K562 (cell line): ENCODE measurements around the gene LUC7L. TPM values are rescaled to one million over a fixed set of nuclear protein-coding genes. Genes with fewer than 3 reads are reported as not detected.
A peak's percentile ranks its signal among the peaks of the same experiment; 100 is the strongest.

Source experiments
- BDP1 ChIP-seq: IDR thresholded peaks from 3 replicates; pipeline ENCODE4 v1.6.1; 2011; ENCODE audit not compliant: insufficient read length, insufficient read depth
- CBFB ChIP-seq: sonication (generic); formaldehyde crosslinking; IDR thresholded peaks from 2 replicates; pipeline ENCODE4 v1.4.0; 2020; ENCODE audit warnings: mild to moderate bottlenecking, missing genetic modification reagents
- CEBPG ChIP-seq, 3 experiments: fragments of 200-800 bp in 1 of 3; sonication (Bioruptor generic) in 1 of 3; sonication (generic) in 1 of 3; formaldehyde crosslinking in 1 of 3; IDR thresholded peaks in 2 of 3; conservative IDR thresholded peaks in 1 of 3; 2 replicates each; pipeline versions ENCODE4 v1.6.1 to v1.8.0; 2016 to 2022; ENCODE audit warnings: missing compliant biosample characterization in 2 of 3, missing genetic modification characterization in 2 of 3, mild to moderate bottlenecking in 1 of 3, missing genetic modification reagents in 1 of 3
- ETS1 ChIP-seq: conservative IDR thresholded peaks from 2 replicates; pipeline ENCODE4 v1.6.1; 2011; ENCODE audit warnings: low read depth, mild to moderate bottlenecking, low read length; ENCODE audit not compliant: control insufficient read depth
- GMEB1 ChIP-seq: fragments of 250-450 bp; sonication (Bioruptor Pico); IDR thresholded peaks from 2 replicates; pipeline ENCODE4 v1.4.0; 2020; ENCODE audit warnings: mild to moderate bottlenecking
- HMBOX1 ChIP-seq: sonication (generic); IDR thresholded peaks from 2 replicates; pipeline ENCODE4 v1.6.1; 2016
- MAFF ChIP-seq: IDR thresholded peaks from 2 replicates; pipeline ENCODE4 v1.6.1; 2012; ENCODE audit warnings: low read length, improper control_type of control experiment
- PCBP2 ChIP-seq: fragments of 200-400 bp; formaldehyde crosslinking; IDR thresholded peaks from 2 replicates; pipeline ENCODE4 v1.6.1; 2018; ENCODE audit warnings: low read length, low read depth, mild to moderate bottlenecking, moderate library complexity; ENCODE audit not compliant: poor library complexity, severe bottlenecking
- PML ChIP-seq: IDR thresholded peaks from 2 replicates; pipeline ENCODE4 v1.6.1; 2012; ENCODE audit warnings: low read length, inconsistent platforms
- POU5F1 ChIP-seq: fragments of 150-350 bp; IDR thresholded peaks from 2 replicates; pipeline ENCODE4 v1.6.1; 2014; ENCODE audit warnings: borderline replicate concordance, low read length, low read depth, mild to moderate bottlenecking; ENCODE audit not compliant: partially characterized antibody
- TAL1 ChIP-seq: fragments of 450-650 bp; IDR thresholded peaks from 2 replicates; pipeline ENCODE4 v1.6.1; 2016; ENCODE audit warnings: mild to moderate bottlenecking
- TARDBP ChIP-seq: fragments of 450-650 bp; IDR thresholded peaks from 2 replicates; pipeline ENCODE4 v1.6.1; 2016
- WHSC1 ChIP-seq: IDR thresholded peaks from one replicate; pipeline ENCODE4 v1.6.1; 2012; ENCODE audit warnings: low read length, control low read depth, inconsistent platforms
- ZNF324 ChIP-seq: fragments of 250-450 bp; sonication (Bioruptor Pico); IDR thresholded peaks from 2 replicates; pipeline ENCODE4 v1.4.0; 2020; ENCODE audit warnings: mild to moderate bottlenecking
- ZNF408 ChIP-seq: fragments of 250-450 bp; sonication (Bioruptor Pico); IDR thresholded peaks from 2 replicates; pipeline ENCODE4 v1.4.0; 2020; ENCODE audit warnings: low read depth, mild to moderate bottlenecking, moderate library complexity
- polyA plus RNA-seq, 8 experiments: library from polyadenylated mRNA; depleted of rRNA in 4 of 8; stranded (reverse) in 5 of 8; unstranded in 3 of 8; fragments of >200 nt; fragmentation: Nextera tagmentation in 2 of 8; fragmentation: Illumina TruSeq in 1 of 8; extraction: Ambion mirVana in 2 of 8; extraction: Trizol in 1 of 8; gene quantifications; 2 replicates each; pipeline versions ENCODE4 v1.2.1 to v1.2.3, GENCODE V29; 2011 to 2014; ENCODE audit warnings: inconsistent platforms in 1 of 8, missing spikeins in 1 of 8
- total RNA-seq, 7 experiments: library from RNA; depleted of rRNA in 6 of 7; stranded (reverse); fragments of >200 nt in 6 of 7; fragmentation: Illumina TruSeq in 2 of 7; extraction: Trizol in 2 of 7; gene quantifications; 2 replicates each; pipeline versions ENCODE4 v1.2.1 to v1.2.3, GENCODE V29; 2011 to 2021; ENCODE audit warnings: low replicate concordance in 1 of 7
- TF ChIP-seq, protein P1 (sequence below): fragments of 150-350 bp; IDR thresholded peaks from 2 replicates; pipeline ENCODE4 v1.6.1; 2014; ENCODE audit warnings: low read depth, mild to moderate bottlenecking, low read length, borderline replicate concordance
- TF ChIP-seq, protein P2 (sequence below): fragments of 250-450 bp; sonication (Bioruptor Pico); IDR thresholded peaks from 2 replicates; pipeline ENCODE4 v1.8.0; 2021; ENCODE audit warnings: borderline replicate concordance, mild to moderate bottlenecking, moderate library complexity; ENCODE audit not compliant: poor library complexity, severe bottlenecking
- TF ChIP-seq, protein P3 (sequence below): fragments of 450-650 bp; formaldehyde crosslinking; IDR thresholded peaks from 2 replicates; pipeline ENCODE4 v1.4.0; 2022; ENCODE audit warnings: missing genetic modification characterization

Gene LUC7L
- total and polyA plus RNA-seq, 9 of the 15 experiments (the other 6 are each of a cell fraction or from before 2014, with no cell fraction given), result 1.7 to 93.3 (median 59.5) TPM

DNA sequence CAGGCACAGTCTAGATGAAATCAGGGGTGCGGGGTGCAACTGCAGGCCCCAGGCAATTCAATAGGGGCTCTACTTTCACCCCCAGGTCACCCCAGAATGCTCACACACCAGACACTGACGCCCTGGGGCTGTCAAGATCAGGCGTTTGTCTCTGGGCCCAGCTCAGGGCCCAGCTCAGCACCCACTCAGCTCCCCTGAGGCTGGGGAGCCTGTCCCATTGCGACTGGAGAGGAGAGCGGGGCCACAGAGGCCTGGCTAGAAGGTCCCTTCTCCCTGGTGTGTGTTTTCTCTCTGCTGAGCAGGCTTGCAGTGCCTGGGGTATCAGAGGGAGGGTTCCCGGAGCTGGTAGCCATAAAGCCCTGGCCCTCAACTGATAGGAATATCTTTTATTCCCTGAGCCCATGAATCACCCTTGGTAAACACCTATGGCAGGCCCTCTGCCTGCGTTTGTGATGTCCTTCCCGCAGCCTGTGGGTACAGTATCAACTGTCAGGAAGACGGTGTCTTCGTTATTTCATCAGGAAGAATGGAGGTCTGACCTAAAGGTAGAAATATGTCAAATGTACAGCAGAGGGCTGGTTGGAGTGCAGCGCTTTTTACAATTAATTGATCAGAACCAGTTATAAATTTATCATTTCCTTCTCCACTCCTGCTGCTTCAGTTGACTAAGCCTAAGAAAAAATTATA lies 51.1 kb downstream of the LUC7L start (continued):
- no peak for TF ChIP-seq MAFF
- TF ChIP-seq GMEB1 (CRISPR knock-in tag), result no peak
- TF ChIP-seq POU5F1, result no peak
- TF ChIP-seq TARDBP, result 0 out of 2 replicates have a peak, but pooled peaks have one; percentile 26
- no peak for TF ChIP-seq ZNF324 (CRISPR knock-in tag)
- TF ChIP-seq, protein P1, sequence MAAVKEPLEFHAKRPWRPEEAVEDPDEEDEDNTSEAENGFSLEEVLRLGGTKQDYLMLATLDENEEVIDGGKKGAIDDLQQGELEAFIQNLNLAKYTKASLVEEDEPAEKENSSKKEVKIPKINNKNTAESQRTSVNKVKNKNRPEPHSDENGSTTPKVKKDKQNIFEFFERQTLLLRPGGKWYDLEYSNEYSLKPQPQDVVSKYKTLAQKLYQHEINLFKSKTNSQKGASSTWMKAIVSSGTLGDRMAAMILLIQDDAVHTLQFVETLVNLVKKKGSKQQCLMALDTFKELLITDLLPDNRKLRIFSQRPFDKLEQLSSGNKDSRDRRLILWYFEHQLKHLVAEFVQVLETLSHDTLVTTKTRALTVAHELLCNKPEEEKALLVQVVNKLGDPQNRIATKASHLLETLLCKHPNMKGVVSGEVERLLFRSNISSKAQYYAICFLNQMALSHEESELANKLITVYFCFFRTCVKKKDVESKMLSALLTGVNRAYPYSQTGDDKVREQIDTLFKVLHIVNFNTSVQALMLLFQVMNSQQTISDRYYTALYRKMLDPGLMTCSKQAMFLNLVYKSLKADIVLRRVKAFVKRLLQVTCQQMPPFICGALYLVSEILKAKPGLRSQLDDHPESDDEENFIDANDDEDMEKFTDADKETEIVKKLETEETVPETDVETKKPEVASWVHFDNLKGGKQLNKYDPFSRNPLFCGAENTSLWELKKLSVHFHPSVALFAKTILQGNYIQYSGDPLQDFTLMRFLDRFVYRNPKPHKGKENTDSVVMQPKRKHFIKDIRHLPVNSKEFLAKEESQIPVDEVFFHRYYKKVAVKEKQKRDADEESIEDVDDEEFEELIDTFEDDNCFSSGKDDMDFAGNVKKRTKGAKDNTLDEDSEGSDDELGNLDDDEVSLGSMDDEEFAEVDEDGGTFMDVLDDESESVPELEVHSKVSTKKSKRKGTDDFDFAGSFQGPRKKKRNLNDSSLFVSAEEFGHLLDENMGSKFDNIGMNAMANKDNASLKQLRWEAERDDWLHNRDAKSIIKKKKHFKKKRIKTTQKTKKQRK, result no peak
- no peak for TF ChIP-seq ETS1
- TF ChIP-seq WHSC1, result no peak
- no peak for TF ChIP-seq HMBOX1
- TF ChIP-seq PCBP2, result no peak
- TF ChIP-seq CEBPG (CRISPR knock-in tag; IDR thresholded peaks at IDR 0.05), result peak; percentile 52; the same call in 1 of the 2 replicates
- no peak for TF ChIP-seq CEBPG (tag; conservative IDR thresholded peaks at IDR 0.05 in 1 of 2, IDR thresholded peaks at IDR 0.05 in 1 of 2)
- no peak for TF ChIP-seq BDP1
- no peak for TF ChIP-seq CBFB (CRISPR knock-in tag)
- no peak for TF ChIP-seq ZNF408 (CRISPR knock-in tag)
- no peak for TF ChIP-seq PML
- peak; percentile 42; the same call in 1 of the 2 replicates for TF ChIP-seq TAL1
- TF ChIP-seq, protein P2, sequence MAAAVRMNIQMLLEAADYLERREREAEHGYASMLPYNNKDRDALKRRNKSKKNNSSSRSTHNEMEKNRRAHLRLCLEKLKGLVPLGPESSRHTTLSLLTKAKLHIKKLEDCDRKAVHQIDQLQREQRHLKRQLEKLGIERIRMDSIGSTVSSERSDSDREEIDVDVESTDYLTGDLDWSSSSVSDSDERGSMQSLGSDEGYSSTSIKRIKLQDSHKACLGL (CRISPR knock-in tag), result no peak
- TF ChIP-seq, protein P3, sequence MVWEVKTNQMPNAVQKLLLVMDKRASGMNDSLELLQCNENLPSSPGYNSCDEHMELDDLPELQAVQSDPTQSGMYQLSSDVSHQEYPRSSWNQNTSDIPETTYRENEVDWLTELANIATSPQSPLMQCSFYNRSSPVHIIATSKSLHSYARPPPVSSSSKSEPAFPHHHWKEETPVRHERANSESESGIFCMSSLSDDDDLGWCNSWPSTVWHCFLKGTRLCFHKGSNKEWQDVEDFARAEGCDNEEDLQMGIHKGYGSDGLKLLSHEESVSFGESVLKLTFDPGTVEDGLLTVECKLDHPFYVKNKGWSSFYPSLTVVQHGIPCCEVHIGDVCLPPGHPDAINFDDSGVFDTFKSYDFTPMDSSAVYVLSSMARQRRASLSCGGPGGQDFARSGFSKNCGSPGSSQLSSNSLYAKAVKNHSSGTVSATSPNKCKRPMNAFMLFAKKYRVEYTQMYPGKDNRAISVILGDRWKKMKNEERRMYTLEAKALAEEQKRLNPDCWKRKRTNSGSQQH, result no peak
